Left ventricle myocardium superior (tissue), 1 donor: ENCODE data around the gene RANBP9. TPM values are rescaled to one million over a fixed set of nuclear protein-coding genes. Genes with fewer than 3 reads are reported as not detected.

Experiments
- ATAC-seq: fragments of 200-7000 bp; cut with Tn5 transposase; one replicate; pipeline ENCODE4 v1.9.1; 2020; ENCODE audit warnings: mild to moderate bottlenecking, moderate library complexity
- DNase-seq: peaks from one replicate; pipeline ENCODE4 v3.0.0-alpha.2; 2020
- intact Hi-C: fragments of 100-400 bp; cut with micrococcal nuclease; formaldehyde crosslinking; loops from one replicate; pipeline ENCODE4 v1.11.0; 2022
- total RNA-seq: library from RNA; stranded (reverse); fragmentation: NEBNext Ultra II Directional; extraction: Animal tissue kit (Norgen Biotek cat#: 25700); gene quantifications from one replicate; pipeline ENCODE4 v1.2.1, GENCODE V29; 2021
- donor health status: DM: no; HTN: yes; CAD: no; lungs with severe emphysema.

Gene RANBP9
- total RNA-seq, 1 donor from 2014 or later: 31.9 TPM

- DNase-seq: no peak
- ATAC-seq: no peak
- intact Hi-C loops: no loop called here
Observed at GRCh38 chr6:13663986-13664385, 47.6 kb downstream of the RANBP9 start.

DNA sequence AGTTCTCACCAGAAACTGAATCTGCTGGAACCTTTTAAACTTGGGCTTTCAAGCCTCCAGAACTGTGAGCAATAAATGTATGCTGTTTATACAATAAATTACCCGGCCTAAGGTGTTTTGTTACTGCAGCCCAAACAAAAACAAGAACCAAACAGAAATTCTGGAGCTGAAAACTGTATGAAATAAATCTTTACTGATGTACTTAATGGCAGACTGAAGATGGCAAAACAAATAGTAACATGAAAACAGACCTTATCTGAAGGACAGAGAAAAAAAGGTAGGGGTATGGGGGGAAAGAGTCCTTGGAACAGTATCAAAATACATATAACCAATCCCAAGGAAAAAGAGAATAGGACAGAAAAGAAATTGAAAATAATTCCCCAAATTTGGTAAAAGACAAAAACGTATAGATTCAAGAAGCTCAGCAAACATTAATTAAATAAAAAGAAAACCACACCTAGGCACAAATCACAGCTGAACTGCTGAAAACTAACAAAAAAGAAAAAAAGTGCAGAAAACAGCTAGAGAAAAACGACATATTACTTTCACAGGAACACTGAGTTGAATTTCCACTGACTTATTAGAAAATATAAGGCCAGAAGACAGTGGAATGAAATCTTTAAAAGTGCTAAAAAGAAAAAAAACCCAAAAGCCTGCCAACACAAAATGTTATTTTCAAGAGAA lies 48.8 kb downstream of the RANBP9 start:
- ATAC-seq (no peak), DNase-seq (no peak)
- intact Hi-C loops: no loop called here

DNA sequence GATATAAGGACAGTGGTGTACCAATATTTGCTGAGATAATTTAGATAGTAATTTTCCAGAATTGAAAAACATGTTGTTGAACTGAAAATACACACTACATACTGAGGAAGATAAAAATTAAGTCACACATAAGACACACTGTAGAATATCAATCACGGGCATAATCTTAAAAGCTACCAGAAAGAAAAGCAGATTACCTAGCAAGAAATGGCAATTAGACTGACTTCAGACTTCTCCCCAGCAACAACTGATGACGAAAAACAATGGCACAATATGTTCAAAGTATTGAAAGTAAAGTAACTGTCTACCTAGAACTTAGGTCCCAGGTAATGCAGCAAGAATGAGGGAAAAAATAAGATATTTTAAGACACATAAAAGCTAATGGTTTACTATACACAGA lies 50.0 kb downstream of the RANBP9 start:
- ATAC-seq (no peak), DNase-seq (no peak)
- intact Hi-C loops: no loop called here

GRCh38 chr6:13660893-13661292 lies 50.7 kb downstream of the RANBP9 start:
- DNase-seq (no peak), ATAC-seq (peak; percentile 54)
- intact Hi-C loops: no loop called here

GRCh38 chr6:13660273-13660672 lies 51.4 kb downstream of the RANBP9 start:
- ATAC-seq (no peak), DNase-seq (no peak)
- intact Hi-C loops: no loop called here

DNA sequence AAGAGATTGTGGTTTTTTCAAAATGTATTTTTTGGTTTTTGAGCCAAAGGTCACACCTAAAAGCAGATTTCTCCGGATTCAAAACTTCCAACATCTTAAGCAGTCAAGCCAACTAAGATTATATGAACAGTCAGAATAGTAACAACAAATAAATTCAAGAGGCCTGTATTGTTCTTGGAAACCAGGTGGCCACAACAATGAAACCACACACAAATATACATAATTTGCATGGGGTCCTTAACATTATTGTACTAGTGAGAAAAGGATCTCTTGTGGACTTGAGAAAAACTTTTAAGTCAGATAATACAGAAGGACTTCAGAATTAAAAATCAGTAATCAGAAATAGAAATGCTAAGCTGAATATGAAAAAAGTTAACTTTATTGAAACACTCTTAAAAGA lies 55.9 kb downstream of the RANBP9 start:
- intact Hi-C loops: no loop called here
- DNase-seq: no peak
- ATAC-seq: no peak

DNA sequence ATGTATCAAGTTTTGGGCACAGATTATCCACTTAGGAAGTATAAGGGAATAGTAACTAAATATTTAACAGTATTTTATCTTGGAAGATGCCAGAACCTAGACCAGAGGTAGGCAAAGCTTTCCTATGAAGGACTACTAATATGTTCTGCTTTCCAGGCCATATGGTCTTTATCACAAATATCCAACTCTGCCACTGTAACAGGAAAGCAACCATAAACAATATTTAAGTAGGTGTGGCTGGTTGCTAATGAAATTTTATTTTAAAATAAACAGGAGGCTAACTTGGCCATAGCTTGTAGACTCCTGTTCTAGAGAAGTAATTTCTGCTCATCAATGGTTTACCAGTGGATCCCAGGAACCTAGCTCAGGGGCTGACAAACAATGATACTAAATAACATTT lies 57.1 kb downstream of the RANBP9 start:
- intact Hi-C loops: no loop called here
- ATAC-seq (no peak), DNase-seq (no peak)

- intact Hi-C loops: no loop called here
- DNase-seq (no peak), ATAC-seq (no peak)
Observed at GRCh38 chr6:13653296-13653695, 58.3 kb downstream of the RANBP9 start.

DNA sequence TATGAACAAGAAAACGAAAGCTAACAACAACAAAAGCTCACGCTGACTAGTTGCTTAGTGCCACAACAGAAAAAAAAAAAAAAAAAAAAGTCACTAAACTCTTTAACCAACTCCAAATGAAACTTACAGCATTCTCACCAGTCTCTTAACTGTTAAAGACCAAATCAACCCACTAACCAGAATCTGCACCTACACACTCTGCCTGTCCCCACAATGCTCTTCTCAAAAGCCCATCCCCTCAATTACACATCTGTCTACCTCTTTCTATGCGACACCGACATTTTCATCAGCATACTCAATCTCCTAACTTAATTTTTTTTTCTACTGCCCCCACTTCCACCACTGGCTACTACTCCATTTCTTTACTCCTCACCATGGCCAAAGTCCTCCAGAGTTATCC lies 62.2 kb downstream of the RANBP9 start:
- ATAC-seq (no peak), DNase-seq (no peak)
- intact Hi-C loops: no loop called here

- ATAC-seq (no peak), DNase-seq (no peak)
- intact Hi-C loops: no loop called here
Observed at GRCh38 chr6:13648850-13649249, 62.8 kb downstream of the RANBP9 start.

GRCh38 chr6:13643125-13643524 lies 68.5 kb downstream of the RANBP9 start:
- ATAC-seq (no peak), DNase-seq (no peak)
- intact Hi-C loops: no loop called here

GRCh38 chr6:13641315-13641714 lies 70.3 kb downstream of the RANBP9 start:
- ATAC-seq (no peak), DNase-seq (no peak)
- intact Hi-C loops: no loop called here

GRCh38 chr6:13638626-13639025 lies 73.0 kb downstream of the RANBP9 start:
- intact Hi-C loops: no loop called here
- no peak for DNase-seq
- ATAC-seq: no peak

GRCh38 chr6:13638014-13638413 lies 73.6 kb downstream of the RANBP9 start:
- intact Hi-C loops: no loop called here
- DNase-seq (no peak), ATAC-seq (no peak)

GRCh38 chr6:13635948-13636658 lies 75.5 kb downstream of the RANBP9 start:
- no peak for DNase-seq
- intact Hi-C loops: no loop called here
- no peak for ATAC-seq

DNA sequence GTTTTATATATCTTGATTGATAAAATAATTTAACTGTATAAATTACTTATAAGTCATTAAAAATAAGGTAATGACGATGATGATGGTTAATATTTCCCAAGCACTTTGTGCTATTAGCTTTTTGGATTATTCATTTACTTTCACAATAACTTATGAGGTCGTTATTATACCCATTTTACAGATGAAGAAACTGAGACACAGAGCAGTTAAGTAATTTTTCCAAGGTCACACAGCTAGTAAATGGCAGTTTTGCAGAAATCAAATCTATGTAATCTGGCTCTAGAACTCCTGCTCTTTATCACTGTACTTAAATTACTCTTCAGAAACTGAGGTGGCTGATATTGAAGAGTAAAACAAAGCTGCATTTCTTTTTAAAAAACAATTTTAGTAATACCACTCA lies 78.3 kb downstream of the RANBP9 start:
- ATAC-seq (no peak), DNase-seq (no peak)
- intact Hi-C loops: no loop called here

DNA sequence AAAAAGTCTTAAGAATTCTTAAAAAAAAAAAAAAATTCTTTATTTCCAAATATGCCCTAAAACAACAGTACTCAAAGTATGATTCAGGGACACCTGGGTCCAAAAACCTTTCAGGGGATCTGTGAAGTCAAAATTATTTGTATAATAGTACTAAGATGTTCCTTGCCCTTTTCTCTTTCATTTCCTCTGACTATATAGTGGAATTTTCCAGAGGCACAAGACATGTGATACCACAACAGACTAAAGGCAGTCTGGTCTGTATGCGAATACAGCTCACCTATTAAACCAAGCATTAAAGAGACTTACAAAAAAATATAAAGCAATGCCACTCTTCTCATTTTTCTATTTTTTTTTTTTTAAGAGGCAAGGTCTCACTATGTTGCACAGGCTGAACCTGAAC lies 81.1 kb downstream of the RANBP9 start:
- DNase-seq: no peak
- no peak for ATAC-seq
- intact Hi-C loops: no loop called here

- ATAC-seq (no peak), DNase-seq (no peak)
- intact Hi-C loops: no loop called here
Observed at GRCh38 chr6:13629459-13630116, 82.0 kb downstream of the RANBP9 start.

GRCh38 chr6:13624871-13625288 lies 86.8 kb downstream of the RANBP9 start:
- intact Hi-C loops: no loop called here
- no peak for DNase-seq
- peak; percentile 62 for ATAC-seq

GRCh38 chr6:13617066-13617465 lies 94.6 kb downstream of the RANBP9 start:
- DNase-seq (no peak), ATAC-seq (no peak)
- intact Hi-C loops: no loop called here

GRCh38 chr6:13615792-13616120 lies 95.9 kb downstream of the RANBP9 start:
- intact Hi-C loops: no loop called here
- peak; percentile 70 for DNase-seq

More at GRCh38 chr6:13615792-13616120, 95.9 kb downstream of the RANBP9 start:
- peak; percentile 53 for ATAC-seq
